Subcutaneous preadipocyte (primary cell): ENCODE results near the gene KCNJ4. TPM values are rescaled to one million over a fixed set of nuclear protein-coding genes. Genes with fewer than 3 reads are reported as not detected.

Source experiments
- total RNA-seq: library from RNA; depleted of rRNA; stranded (reverse); fragments of >200 nt; gene quantifications from 2 replicates; pipeline ENCODE4 v1.2.3, GENCODE V29; 2012

KCNJ4 gene
- total RNA-seq, result not detected in 2 replicates

GRCh38 chr22:38455076-38455529 lies at the start of gene KCNJ4:
Gene KCNJ4 (minus strand): TSS chr22:38455199. CDS start chr22:38428132, 27,067 bp downstream.

GRCh38 chr22:38467904-38468442 lies 13.0 kb upstream of the KCNJ4 start, which contains the start of gene KDELR3:
Gene KDELR3 (plus strand): TSS chr22:38468096. CDS start chr22:38468234, 138 bp downstream.

Other genes starting within 250 kb of the KCNJ4 start
- 21.3 and 28.7 TPM in 2 replicates for gene TMEM184B, start 182.2 kb downstream of the KCNJ4 start, total RNA-seq
- 107 and 163 TPM in 2 replicates for gene CSNK1E, start 137.8 kb downstream of the KCNJ4 start, total RNA-seq
- gene KDELR3, start 12.9 kb upstream of the KCNJ4 start, total RNA-seq, result 88.6 and 89.1 TPM in 2 replicates
- gene DDX17, start 51.1 kb upstream of the KCNJ4 start, total RNA-seq, result 367 and 398 TPM in 2 replicates
- 12.1 and 17.0 TPM in 2 replicates for gene DMC1, start 115.0 kb upstream of the KCNJ4 start, total RNA-seq
- 1.4 and 2.2 TPM in 2 replicates for gene FAM227A, start 201.2 kb upstream of the KCNJ4 start, total RNA-seq
- 11.7 and 12.5 TPM in 2 replicates for gene CBY1, start 201.4 kb upstream of the KCNJ4 start, total RNA-seq
- gene TOMM22, start 226.8 kb upstream of the KCNJ4 start, total RNA-seq, result 73.5 and 78.0 TPM in 2 replicates
- 42.3 and 47.5 TPM in 2 replicates for gene JOSD1, start 245.7 kb upstream of the KCNJ4 start, total RNA-seq